GM12875 (cell line): ENCODE data around the gene STIP1.
"Not testable (repeated sequence)": the region's sequence is repeated elsewhere in the genome, so short reads cannot be mapped to it uniquely, and the experiment has no call there.

ENCODE experiments used
- H3K4me3 ChIP-seq: one replicate; pipeline ENCODE4 v1.5.1; 2011; ENCODE audit warnings: low read depth, low read length, control low read depth
- CTCF ChIP-seq: IDR thresholded peaks from 2 replicates; pipeline ENCODE4 v1.5.1; 2011; ENCODE audit warnings: low read depth, mild to moderate bottlenecking, control low read depth, inconsistent platforms, low read length, moderate library complexity, borderline replicate concordance; ENCODE audit not compliant: insufficient read depth

The STIP1 gene

GRCh38 chr11:64161037-64161436, 24.9 kb upstream of the STIP1 start:
- TF ChIP-seq CTCF: no peak
- no peak overlapping the region for H3K4me3 ChIP-seq

GRCh38 chr11:64162769-64163168, 23.2 kb upstream of the STIP1 start:
- not testable (repeated sequence) for H3K4me3 ChIP-seq

DNA sequence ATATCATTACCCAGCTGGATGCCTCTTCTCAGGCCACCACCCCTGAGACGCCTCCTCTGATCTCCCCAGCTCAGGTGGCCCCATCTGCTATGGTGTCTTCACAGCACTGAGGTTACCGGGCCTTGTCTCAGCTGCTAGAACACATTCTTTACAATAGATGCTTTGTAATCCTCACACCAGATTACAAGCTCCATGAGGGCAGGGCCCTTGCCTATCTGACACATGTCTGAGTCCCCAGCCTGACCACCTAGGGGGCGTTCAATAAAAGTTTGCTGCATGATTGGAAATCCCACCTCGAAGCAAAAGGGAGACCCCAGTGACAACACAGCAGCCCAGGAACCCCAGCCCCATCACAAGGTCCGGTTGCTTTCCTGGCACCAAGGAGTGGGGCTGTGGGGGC, 22.0 kb upstream of the STIP1 start:
- TF ChIP-seq CTCF: no peak
- H3K4me3 ChIP-seq: no peak overlapping the region

- TF ChIP-seq CTCF: no peak
- peak overlapping the region; percentile 42 for H3K4me3 ChIP-seq
Measured at GRCh38 chr11:64164392-64165312, 21.3 kb upstream of the STIP1 start.

DNA sequence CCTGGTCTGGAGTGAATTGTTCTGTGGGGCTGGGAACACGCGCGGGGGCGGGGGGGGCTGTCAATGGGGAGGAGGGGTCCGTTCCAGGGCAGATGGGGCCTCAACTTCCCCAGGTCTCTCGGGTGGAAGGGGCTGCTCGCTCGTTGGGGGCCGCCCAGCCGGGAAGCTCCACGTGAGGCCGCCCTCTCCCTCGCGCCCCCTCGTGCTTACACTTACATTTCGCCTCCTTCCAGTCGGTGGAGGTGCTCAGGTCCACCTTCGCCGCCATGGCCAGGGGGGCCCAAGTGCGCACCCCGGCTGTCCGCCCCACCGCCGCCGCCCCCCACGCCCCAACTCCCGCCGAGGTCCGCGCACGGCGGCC, 20.5 kb upstream of the STIP1 start:
- peak overlapping the region; percentile 77 for H3K4me3 ChIP-seq
- TF ChIP-seq CTCF: 0 out of 2 replicates have a peak, but pooled peaks have one; percentile 18

DNA sequence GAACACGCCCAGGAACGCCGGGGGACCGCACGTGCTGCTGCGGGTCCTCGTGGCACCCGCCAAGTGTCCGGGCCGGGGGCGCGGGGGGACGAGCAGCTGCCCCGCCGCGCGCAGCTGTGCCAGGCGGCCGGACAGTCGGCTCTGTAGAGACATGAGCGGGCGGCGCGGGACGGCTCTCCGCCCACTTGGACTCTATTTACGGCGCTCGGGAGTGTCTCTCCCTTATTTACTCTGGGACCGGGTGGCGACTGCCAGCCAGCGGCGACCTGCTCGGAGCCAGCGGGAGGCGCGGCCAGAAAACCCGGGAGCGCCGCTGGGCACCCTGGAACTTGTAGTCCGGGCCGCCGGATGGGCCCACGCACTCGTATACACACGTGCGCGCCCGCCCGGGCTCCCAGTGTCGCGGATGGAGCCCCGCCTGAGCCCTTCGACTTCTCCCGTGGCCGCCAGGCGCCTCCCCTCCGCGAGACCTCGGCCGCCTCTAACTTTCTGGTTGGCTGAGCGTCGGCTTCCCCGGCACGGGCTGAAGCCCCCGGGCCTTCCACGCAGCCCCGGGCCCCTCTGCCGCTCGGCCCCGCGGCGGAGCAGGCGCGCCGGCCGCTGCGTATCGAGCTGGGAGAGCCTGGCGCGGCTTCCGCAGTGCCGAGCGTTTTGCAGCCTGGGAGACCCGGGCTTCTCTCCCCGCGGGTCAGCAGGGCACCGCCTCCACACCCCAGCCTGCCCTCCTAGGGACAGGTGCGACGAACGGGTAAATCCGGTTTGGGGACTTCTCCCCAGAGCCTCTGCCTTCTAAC, 19.9 kb upstream of the STIP1 start, which contains the start of gene MACROD1:
Gene MACROD1 (minus strand): TSS at position 272 of the 794 bp plus-strand sequence. CDS start 119 bp downstream, at position 153.
- TF ChIP-seq CTCF: no peak
- H3K4me3 ChIP-seq: peak within 1 kb of the TSS; percentile 77

- no peak overlapping the region for H3K4me3 ChIP-seq
- TF ChIP-seq CTCF: no peak
Measured at GRCh38 chr11:64170419-64170818, 15.6 kb upstream of the STIP1 start.
